Measurements from ENCODE around the gene GTF3C1.
"Not testable (repeated sequence)": the region's sequence is repeated elsewhere in the genome, so short reads cannot be mapped to it uniquely, and the experiment has no call there.

GTF3C1 gene

DNA sequence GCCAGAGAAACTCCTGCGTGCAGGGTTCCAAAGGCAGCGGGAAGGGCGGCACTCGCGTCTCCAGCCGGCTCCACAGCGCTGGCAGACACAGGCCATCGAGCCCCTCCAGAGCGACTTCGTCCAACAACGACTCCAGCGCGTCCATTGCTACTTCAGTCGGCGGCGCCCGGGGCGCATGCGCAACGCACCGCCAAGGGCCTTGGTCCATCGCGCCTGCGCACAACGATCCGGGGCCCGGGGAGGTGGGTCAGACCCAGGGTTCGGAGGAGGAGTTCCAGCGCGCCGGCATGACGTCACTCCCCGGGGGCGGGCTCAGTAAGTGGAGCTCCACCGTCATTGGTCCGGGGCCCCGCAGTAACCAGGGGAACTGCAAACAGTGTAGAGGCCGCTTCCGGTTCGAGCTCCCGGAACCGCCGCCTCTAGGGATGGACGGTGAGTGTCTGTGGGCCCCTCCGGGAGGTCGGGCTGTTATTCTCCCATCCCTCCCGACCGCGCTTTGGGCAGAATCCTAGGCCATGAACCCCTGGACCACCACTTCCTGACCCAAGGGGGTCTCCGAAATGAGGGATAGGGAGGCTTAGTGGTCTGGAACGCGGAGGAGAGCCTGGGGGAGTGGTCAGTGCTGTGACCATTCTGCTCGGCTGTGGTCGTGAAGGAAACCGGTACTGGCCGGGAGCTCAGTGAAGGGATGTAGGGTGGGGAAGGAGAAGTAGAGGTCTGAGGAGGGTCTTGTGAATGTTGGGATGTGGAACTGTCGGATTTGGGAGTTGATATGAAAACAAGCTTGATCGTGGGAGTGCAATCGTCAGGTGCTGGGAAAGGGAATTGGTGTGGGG lies at the start of gene GTF3C1, which contains the start of gene KATNIP:
Gene GTF3C1 (minus strand): TSS at position 168 of the 836 bp plus-strand sequence. CDS start 23 bp downstream, at position 145.
Gene KATNIP (plus strand): TSS at position 399 of the 836 bp plus-strand sequence. CDS start 27 bp downstream, at position 426.
- DNase-seq (ENCODE audit: low read depth), result peak; percentile 98

- no peak for DNase-seq (ENCODE audit: low read depth)
Measured at GRCh38 chr16:27598931-27599565, 49.3 kb upstream of the GTF3C1 start.

GRCh38 chr16:27598220-27598619 lies 48.5 kb upstream of the GTF3C1 start:
- DNase-seq (ENCODE audit: low read depth), result no peak

DNA sequence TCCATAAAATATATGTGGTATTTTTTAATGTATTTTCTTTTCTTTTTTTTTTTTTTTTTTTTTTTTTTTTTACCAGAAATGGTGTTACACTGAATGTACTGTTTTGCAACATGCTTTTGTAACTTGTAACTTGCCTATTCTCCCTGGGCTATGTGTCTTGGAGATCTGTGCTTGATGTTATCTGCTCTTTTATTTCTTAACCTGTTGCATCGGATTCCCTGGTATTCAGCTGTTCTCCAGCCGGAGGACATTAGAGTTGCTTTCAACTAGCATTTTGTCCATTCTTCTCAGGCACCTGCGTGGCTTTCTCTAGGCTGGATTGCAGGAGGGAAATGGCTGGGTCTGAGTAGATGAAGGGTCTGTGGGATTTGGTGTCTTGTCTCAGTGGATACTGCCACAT lies 47.6 kb upstream of the GTF3C1 start:
- no peak for DNase-seq (ENCODE audit: low read depth)

DNA sequence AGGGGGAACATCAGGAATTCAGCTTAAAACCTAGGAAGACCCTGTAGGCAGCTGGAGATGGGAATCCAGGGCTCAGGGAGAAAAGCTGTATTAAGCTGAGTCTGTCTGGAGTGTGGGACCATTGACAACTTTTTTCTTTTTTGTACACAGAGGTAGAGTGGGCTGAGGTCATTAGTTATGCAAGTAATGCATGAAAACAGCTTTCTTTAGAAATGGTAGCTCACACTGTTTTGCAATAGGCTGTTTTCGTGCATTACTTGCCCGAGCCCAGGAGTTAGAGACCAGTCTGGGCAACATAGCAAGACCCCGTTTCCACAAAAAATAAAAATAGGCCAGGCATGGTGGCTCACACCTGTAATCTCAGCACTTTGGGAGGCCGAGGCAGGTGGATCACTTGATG lies 46.7 kb upstream of the GTF3C1 start:
- no peak for DNase-seq (ENCODE audit: low read depth)

DNA sequence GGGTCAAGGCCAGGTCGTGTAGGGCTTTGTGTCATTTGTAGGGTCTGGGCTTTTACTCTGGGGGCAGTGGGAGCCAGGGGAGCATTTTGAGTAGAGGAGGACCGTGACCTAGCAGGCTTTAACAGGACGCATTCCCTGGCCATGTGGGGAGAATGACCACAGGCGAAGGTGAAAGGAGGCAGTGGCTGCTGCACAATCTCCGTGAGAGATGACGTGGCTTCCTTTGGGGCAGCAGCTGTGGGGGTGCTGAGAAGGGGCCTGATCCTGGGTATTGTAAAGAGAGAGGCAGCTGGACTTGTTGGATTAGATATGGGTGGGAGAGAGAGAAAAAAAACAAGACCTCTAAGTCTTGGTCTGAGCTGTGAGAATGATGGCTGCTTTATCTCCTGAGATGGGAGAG lies 46.3 kb upstream of the GTF3C1 start:
- no peak for DNase-seq (ENCODE audit: low read depth)

GRCh38 chr16:27595475-27595874 lies 45.8 kb upstream of the GTF3C1 start:
- DNase-seq (ENCODE audit: low read depth), result no peak

DNA sequence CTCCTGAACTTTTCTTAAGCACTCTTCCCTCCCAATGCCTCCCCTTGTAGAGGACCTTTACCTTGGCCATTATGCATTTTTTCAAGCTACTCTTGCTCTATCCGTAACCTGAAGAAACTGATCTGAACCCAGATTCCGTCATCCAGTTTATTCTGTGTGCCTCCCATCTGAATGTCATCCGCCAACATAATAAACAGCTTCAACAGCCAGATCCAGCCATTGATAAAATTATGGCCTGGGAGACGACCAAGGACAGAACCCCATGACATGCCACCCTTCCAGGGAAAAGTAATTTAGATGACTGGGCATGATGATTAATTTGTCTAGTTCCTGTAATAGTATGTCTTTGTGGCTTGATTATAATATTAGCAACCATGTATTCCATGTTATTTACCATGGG lies 42.1 kb upstream of the GTF3C1 start:
- DNase-seq (ENCODE audit: low read depth), result no peak

GRCh38 chr16:27588057-27588456 lies 38.3 kb upstream of the GTF3C1 start:
- no peak for DNase-seq (ENCODE audit: low read depth)

DNA sequence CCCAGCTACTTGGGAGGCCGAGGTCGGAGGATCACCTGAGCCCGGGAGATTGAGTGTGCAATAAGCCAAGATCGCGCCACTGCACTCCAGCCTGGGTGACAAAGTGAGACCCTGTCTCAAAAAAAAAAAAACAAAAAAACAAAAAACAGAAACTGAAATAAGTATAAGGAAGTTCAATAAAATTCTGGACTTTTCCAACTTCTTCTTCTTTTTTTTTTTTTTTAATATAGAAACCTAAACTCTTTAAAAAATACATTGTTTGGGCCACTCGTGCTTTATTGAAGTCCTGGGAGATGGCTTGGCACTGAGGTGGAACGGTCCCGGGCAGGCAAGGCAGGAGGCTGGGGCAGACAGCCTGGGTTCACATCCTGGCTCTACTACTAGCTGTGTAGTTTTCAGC lies 37.0 kb upstream of the GTF3C1 start:
- no peak for DNase-seq (ENCODE audit: low read depth)

GRCh38 chr16:27585200-27585599 lies 35.5 kb upstream of the GTF3C1 start:
- DNase-seq (ENCODE audit: low read depth), result no peak

DNA sequence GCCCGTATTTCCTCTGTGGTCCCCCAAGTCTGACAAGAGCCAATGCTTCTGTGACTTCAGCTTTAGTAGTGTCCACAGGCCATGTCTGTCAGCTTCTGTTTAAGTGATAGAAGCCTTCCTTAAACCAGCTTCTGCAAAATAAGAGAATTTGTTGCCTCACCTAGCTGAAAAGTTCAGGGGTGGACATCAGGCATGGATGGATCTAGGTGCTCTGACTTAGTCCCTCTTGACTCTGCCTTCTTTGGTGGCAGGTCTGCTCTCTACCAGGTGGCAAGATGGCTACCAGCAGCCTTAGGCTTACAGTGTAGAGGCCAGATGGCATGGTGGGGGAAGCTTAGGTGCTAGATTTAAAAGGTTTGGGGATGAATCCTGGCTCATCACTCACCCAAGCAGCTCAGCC lies 33.9 kb upstream of the GTF3C1 start:
- no peak for DNase-seq (ENCODE audit: low read depth)

DNA sequence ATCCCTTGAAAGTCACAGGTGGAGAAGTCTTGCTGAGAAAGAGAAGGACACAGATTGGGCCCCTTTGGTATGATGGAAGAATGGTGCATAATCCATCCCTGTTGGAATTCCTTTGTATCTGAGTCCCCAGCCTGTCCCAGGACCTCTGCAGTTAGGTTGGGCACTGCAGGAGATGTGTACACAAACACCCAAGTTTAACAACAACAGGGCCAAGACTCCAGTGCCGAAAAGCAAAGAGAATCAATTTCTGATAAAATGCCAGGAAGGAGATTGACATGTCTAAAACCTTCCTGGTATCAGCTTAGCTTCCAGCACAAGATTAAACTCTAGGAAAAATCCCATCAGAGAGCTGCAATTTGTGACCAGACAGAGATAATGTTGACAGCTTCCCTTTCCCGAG lies 33.2 kb upstream of the GTF3C1 start:
- no peak for DNase-seq (ENCODE audit: low read depth)

DNA sequence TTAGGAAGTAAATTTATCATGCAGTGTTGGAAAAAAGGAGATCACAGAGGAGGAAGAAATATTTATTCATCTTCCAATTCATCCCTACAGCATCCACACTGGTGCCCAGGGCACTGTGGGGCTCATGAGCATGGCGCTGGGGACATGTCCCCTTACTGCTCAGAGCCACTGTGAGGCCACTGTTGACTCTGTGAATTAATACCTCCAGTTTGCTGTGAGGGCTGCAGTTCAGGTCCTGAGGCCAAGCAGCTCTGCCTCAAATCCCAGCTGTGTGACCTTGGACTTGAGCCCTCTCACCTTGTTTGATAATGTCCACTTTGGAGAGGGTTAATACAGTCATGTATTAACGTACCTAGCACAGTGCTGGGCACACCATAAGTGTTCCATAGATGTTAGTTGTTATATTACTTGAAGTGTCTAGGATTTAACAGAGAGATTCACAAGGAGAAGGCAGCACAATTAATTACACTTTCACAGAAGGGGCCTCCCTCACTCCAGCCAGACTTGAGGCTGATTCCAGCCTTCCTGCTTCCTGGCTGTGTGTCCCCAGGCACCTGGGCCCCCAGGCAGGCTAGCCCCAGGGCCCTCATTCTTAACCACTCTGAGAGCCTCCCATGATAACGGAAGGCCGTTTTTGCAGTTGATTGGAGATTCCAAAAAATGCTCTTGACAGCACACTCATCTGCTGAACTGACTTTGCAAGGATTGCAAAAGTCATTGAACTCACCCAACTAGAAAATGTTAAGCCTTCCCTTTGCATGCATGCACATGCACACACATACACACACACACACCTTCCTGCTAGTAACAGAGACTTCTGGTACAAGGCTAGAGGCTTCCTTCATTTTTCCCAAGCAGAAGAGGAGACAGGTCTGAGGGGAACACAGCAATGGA lies 29.6 kb upstream of the GTF3C1 start:
- DNase-seq (ENCODE audit: low read depth), result no peak

GRCh38 chr16:27576729-27577128 lies 27.0 kb upstream of the GTF3C1 start:
- DNase-seq (ENCODE audit: low read depth), result no peak

DNA sequence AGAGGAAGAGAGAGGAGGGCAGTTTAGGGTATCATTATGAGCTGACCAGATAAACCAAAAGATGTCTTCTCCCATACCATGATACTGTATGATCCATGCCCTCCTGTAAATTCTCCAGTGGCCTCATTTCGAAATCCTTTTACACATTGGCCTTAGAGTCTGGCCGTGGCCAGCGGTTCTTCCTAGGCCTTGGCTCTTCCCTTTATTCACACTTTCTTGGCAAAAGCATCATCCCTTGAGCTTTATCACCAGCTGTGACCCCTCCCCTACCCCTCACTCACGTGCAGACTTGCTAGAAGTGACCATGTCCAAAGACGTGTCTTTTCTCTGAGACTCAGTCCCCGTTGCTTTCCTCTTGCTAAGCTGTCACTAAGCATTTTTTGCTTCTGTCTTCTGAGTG lies 23.0 kb upstream of the GTF3C1 start:
- no peak for DNase-seq (ENCODE audit: low read depth)

- no peak for DNase-seq (ENCODE audit: low read depth)
Measured at GRCh38 chr16:27571433-27572326, 22.0 kb upstream of the GTF3C1 start.

DNA sequence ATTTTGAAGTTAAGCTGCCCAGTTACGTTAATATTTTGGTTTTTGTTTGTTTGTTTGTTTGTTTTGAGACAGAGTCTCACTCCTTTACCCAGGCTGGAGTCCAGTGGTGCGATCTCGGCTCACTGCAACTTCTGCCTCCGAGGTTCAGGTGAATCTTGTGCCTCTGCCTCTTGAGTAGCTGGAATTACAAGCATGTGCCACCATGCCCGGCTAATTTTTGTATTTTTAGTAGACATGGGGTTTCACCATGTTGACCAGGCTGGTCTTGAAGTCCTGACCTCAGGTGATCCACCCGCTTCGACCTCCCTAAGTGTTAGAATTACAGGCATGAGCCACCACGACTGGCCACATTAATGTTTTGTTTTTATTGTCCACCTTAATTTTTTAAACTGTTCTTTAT lies 21.3 kb upstream of the GTF3C1 start:
- not testable (repeated sequence) for DNase-seq (ENCODE audit: low read depth)

DNA sequence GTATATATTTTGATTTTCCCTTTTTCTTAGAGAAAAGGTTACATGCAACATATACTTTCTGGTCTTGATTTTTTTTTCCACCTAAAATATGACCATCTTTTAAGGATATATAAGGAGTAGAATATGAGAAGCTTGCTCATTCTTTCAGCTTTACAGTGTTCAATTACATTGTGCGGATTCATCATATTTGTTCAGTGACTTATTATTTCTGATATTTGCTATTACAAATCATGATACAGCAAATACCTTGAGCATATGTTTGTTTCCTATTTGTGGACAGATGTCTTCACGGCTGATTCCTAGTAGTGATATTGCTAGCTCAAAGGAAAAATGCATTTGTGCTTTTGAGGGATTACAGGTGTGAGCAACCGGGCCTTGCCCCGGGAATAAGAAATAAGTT lies 18.4 kb upstream of the GTF3C1 start:
- DNase-seq (ENCODE audit: low read depth), result no peak

DNA sequence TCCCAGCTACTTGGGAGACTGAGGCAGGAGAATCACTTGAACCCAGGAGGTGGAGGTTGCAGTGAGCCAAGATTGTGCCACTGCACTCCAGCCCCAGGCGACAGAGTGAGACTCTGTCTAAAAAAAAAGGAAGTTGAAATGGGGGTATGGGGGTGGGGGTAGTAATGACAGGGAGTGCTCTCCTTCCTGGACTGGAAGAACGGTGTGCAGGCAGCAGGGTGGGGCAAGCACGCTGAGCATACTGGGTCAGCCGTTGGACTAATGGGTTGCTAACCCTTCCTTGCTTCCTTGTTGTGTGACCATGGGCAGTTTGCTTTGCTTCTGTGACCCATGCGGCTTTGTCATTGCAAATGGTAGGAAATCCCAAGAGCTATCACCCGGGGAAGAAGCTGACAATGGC lies 16.7 kb upstream of the GTF3C1 start:
- DNase-seq (ENCODE audit: low read depth), result no peak

- no peak for DNase-seq (ENCODE audit: low read depth)
Measured at GRCh38 chr16:27564224-27564623, 14.5 kb upstream of the GTF3C1 start.
